NCI-H2227 (cell line): ENCODE results near the gene TAF8.

Experiments
- DNase-seq: peaks from one replicate; lab custom pipeline; 2025; ENCODE audit not compliant: unreplicated experiment; lab: John Stamatoyannopoulos, UW

TAF8 gene

DNA sequence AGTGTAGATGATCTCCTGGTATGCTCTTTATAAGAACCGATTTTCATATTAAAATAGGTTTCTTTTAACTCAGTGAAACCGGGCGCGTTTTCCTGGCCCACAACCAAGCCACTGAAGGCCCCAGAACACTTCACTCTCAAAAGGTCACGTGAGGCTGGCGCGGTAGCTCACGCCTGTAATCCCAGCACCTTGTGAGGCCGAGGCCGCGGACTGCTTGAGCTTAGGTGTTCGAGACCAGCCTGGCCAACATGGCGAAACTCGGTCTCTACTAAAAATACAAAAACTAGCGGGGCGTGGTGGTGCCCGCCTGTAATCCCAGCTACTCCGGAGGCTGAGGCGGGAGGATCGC lies 402 bp upstream of the TAF8 start:
- DNase-seq = peak; percentile 32

DNA sequence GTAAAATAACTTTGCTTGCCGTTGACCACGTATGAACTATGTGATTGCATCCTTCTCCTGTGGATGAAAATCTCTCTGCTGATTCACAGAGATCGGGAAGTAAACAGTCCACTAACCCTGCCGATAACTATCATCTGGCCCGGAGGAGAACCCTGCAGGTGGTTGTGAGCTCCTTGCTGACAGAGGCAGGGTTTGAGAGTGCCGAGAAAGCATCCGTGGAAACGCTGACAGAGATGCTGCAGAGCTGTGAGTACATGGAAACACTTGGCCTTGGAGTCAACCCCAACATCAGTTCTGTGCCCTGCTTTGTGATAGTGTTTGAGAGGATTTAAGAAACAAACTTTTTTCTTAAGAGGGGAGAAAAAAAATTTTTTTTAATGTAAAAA lies 937 bp downstream of the TAF8 start:
- no peak for DNase-seq

DNA sequence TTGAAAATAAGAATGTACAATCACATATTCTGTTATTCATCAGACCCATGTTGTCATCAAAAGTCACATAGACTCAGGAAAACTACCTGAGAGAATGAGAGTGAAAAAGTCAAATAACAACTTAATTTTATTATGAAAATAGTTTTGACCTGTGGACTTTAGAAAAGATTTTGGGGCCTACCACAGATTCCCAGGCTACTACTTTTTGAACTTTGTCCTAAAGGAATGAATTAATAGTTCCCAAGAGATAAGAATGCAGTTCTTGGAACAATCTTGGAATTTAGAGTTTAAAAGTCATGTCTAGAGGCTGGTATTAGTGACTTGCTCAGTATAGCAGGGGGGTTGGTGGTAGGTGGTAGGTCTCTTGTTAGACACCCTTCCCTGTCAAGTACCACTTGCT lies 3.3 kb downstream of the TAF8 start:
- no peak for DNase-seq

DNA sequence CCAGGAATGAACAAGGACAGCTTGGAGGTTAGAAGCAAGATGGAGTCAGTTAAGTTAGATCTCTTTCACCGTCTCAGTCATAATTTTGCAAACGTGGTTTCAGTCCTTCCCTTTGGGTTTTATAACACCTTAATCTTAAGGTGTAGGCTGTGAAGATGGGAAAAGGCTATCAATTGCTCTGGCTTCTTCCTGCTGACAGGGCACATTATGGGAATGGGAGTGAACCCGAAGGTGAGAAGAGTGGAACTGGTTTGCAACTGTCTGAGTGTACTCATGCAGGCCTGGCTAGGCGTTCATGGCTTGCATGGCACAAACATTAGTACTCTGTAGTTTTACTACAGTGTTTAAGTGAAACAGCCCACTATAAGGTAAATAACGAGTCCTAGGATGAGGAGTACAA lies 9.4 kb downstream of the TAF8 start:
- no peak for DNase-seq

DNA sequence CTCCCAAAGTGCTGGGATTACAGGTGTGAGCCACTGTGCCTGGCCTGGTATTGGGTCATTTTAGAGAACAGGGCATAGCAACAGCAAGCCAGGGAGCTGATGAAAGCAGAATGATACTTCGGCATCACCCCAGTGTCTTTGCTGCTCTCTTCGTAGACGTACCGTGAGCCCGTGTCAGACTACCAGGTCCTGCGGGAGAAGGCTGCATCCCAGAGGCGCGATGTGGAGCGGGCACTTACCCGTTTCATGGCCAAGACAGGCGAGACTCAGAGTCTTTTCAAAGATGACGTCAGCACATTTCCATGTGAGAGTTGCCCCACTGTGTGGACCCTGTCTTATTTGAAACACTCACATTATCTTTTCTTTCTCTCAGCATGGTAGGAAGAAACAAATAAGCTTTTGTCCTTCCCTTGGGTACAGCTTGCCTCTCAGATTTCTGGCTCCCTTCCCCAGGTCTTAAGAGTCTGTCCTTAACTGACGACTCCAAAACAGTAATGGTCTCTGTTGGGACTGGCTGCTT lies 15.9 kb downstream of the TAF8 start:
- no peak for DNase-seq

DNA sequence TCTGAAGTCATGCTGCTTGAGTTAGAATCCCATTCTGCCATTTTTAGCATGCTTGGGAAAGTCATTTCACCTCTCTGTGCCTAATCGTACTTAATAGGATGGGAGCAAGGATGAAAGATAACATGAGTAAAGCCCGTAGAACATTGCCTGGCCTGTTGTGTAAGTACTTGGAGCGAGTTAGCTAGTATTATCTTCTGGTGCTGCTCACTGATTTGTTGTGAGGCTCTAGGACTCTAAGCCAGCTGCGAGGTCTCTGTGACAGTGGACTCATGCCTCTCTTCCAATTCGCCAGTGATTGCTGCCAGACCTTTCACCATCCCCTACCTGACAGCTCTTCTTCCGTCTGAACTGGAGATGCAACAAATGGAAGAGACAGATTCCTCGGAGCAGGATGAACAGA lies 17.8 kb downstream of the TAF8 start:
- no peak for DNase-seq

DNA sequence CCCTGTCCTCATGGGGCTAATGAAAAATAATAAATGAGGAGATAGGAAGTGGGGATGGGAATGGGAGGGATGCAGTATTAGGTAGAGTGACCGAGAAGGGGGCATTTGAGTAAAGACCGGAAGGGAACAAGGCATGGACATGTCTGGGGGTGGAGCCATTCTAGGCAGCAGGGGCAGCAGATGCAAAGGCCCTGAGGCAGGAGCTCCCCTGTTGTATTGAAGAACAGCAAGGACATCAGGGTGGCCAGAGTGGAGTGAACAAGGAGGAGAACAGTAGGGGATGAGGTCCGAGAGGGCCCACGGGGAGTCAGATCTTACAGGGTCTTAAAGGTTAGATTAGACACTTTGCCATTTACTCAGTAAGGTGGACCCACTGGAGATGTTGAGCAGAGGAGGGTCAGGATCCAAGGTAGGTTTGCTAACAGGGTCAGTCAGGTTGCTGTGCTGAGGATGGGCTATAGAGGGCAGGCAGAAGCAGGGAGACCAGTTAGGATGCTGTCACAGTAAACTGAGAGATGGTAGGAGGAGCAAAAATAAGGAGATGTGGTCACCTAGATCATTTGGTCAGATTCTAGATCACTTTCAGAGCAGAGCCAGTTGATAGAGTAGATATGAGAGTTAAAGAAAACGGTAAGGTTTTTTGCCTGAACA lies 18.7 kb downstream of the TAF8 start:
- no peak for DNase-seq

DNA sequence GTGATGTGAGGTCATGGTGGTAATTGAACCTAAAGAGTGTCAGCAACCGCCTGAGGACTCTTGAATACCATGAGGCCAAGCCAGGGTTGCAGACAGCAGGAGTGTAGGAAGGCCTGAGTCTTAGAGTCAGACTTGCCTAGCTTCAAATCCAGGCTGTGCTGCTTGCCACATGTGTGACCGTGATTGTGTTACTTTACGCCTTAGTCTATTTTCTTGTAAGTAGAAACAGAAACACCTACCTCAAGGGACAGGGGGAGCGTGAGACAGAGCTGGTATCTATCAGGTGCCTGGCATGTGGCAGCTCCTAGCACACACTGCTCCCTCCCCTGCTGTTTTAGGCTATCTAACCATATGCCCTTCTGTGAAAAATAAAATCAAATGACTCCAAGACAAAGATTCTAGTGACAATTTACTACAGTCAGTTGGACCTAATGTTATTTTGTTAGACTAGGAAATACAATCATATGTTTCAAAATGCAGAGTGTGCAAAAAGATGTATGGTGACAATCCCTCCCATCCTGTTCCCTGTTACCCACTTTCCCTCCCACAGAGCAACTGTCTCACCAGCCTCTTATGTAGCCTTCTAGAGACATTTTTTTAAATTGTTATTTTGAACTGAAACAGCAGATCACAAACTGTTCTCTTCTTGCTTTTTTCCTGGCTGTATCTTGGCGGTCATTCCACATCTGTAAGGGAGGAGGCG lies 21.7 kb downstream of the TAF8 start:
- DNase-seq = no peak

DNA sequence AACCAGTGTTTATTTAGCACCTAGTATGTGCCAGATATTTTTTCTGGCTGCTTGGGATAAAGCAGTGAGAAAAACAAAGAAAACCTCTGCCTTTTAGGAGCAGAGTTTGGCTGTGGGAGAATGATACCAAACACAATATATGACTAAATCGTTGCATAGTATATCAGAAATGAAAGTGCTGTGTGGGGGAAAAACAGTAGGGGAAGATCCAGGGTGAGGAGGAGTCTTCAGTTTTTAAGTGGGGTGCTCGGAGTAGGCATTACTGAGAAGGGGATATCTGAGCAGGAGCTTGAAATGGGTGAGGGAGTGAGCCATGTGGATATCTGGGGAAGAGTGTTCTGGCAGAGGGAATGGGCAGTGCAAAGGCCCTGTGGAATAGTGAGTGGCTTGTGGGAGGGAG lies 23.0 kb downstream of the TAF8 start:
- DNase-seq = no peak

DNA sequence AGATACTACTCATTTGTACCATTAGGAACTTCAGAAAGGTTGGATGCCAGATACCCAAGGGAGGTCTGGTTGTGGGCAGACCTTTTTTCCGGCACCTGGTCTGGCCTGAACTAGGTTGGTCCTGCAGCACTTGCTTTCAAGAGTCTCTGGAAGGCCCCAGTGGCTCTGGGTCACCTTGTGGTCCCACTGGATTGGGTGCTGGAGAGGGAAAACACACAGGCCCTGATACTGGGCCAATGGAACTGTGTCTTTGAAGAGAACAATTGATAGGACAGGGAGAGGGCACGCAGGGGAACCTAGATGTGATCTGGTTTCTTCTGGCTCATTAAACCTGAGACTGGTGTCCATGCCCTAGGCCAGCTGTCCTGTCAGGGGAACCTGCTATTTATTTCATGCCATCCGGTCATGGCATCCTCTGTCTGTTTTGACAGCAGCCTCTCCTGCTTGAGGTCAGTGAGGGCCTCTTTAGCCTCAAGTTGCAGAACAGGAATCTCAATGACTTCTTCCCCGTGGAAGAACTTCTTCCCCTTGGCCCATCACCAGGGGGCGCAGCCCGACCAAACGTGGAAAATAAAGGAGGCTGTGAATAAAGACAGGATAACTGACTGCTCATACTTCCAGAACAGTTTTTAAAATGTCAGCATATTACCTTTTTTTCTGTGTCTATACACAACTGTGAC lies 25.0 kb downstream of the TAF8 start:
- peak; percentile 71 for DNase-seq

DNA sequence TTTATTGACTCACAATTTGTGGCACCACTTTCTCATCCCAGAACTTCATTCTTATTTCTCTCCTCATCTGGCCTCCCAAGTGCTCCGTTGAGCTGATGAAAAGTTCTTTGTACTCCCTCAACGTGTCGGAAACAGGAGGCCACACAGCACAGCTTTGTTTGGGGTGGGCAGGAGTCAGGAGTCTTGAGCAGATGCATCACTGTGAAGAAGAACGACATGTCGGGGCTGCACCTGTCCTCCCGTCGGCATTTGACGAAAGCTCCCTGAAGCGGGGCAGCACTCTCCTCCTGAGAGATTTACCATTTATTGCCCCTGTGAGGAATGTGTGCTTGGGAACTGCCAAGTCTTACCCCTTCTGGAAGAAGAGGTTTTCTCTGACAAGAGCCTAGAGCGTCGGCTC lies 28.1 kb downstream of the TAF8 start:
- no peak for DNase-seq

DNA sequence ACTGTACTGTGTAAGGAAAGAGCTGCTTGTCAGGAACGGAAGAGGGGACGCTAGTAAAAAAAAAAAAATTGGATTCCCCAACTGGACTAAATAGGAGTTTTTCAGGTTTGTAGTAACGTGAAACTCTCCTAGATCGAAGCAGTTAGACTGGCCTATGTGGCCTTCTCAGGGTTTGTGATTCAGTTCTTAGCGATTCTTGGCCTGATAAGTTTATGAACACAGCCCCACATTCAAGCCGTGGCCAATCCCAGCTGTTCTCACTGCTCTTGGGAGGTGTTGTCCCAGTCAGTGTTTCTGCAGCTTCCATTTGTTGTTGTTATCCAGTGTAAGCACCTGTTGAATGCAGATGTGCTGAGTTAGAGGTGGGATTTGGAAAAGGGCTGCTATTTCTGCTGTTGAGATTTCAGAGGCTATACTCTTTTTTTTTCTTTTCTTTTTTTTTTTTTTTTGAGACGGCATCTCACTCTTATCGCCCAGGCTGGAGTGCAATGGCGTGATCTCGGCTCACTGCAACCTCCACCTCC lies 29.7 kb downstream of the TAF8 start:
- no peak for DNase-seq

DNA sequence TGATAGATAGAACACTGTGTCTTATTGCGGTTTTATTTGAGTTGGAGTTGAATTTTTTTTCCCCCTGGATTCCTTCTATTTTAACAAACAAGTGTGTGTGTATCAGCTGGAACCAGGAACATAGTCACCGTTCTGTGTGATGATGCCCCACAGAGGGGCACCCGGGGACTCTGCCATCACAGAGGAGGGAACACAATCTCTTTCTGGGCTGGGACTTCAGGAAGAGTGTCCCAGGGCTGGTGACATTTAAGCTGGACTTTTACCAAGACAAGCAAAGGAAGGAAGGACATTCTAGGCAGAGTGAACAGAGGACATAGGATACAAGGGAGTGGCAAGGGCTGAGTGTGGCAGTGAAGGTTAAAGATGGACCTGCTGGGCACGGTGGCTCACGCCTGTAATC lies 33.2 kb downstream of the TAF8 start:
- DNase-seq = no peak

DNA sequence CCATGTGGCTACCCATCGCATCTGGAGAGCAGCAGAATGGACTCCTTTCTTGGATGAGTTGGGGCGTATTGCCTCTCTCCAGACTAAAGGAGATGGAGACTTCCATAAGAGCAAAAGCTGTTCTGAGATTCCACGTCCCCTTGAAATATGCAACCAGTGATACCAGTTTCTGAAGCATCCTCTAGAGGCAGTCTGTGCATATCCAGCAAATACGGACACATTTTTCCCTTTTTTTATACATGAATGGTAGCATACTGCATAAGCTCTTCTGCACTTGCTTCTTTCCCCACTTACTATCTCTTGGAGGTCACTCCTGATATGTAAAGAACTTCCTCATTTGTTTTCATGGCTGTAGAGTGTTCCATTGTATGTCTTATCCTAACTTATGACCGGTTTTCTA lies 34.6 kb downstream of the TAF8 start:
- no peak for DNase-seq

DNA sequence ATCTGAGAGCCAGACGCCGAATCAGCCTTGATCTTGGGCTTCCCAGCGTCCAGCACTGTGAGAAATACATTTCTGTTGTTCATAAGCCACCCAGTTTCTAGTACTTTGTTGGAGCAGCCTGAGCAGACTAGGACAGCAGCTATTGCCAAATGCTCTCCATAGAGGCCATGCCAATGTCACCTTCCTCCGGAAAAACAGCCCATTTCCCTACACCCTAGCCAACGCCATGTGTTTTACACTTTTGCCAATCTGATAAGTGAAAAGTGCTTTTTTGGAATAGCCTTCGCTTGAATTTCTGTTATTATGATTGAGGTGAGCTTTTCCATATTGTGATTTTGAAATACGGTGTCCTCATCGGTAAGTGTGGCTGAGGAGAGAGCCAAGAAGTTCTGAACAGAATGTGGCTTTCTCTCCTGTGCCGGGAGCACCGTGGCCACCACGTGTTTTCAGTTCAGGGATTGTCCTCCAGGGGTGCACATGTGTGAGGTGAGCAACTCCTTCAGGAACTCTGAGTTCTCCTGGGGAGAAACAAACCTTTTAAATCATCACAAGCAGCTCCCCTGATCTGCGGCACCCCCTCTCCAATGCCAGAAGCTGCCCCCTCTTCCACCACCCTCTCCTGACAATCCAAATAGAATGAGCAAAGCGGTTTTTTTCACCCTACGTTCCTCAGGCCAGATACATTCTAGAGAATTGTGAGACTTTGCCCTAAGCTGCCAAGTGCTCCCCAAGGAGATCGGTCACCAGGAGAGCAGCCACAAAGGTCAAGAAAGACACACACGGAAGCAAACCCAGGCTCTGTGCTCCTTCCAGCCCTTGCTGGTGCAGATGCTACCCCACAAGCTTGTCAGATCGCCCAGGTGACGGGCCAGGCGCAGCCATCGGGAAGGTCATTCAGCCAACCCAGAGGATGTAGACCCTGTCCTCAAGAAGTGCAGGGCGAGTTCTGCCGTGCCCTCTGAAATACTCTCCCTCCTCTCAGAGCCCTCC lies 36.0 kb downstream of the TAF8 start:
- DNase-seq = no peak

DNA sequence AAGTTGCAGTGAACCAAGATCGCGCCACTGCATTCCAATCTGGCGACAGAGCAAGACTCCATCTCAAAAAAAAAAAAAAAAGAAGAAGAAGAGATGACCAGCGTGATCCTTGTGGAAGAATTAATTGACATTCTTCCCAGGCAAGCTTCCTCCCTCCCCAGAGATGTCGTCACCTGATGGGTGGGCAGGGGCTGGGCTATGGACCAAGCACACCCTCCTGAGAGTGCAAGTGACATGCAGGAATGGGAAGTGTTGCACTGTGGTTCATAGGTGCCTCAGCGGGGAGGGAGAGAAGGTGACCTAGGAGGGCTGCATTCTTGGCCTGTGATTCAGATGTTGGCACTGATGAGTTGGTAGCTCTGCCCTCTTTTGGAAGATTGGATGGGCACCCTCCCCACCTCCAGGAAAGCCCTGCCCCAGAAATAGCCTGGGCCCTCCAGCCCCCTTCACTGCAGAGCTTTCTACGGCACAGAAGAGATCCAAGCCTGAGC lies 37.8 kb downstream of the TAF8 start:
- DNase-seq = no peak

DNA sequence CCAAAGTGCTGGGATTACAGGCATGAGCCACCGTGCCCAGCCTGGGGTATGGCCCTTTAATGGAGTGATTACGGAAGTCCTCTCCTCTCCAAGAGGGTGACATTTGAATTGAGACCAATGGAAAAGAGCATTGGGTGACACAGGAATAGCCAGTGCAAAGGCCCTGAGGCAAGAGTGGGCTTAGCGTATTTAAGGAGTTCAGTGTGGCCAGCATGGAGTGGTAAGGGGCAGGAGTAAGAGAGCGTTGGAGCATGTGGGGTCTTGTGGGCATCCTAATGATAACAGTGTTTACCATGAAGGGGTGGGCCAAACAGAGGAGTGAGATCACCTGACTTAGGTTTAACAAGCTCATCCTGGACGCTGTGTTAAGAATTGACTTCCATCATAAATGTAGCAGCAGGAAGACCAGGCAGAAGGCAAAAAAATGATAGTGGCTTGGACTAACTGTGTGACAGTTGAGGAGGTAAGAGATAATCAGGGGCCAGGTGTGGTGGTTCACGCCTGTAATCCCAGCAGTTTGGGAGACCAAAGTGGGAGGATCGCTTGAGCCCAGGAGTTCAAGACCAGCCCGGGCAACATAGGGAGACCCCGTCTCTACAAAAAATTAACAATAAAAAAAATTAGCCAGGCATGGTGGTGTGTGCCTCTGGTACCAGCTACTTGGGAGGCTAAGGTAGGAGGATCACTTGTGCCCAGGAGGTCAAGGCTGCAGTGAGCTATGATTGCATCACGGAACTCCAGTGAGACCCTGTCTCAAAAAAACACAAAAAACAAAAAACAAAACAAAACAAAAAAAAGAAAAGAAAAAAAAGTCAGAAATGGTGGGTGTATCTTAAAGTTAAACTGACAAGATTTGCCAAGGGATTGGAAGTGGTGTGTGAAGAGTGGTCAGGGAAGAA lies 40.7 kb downstream of the TAF8 start:
- DNase-seq = no peak

DNA sequence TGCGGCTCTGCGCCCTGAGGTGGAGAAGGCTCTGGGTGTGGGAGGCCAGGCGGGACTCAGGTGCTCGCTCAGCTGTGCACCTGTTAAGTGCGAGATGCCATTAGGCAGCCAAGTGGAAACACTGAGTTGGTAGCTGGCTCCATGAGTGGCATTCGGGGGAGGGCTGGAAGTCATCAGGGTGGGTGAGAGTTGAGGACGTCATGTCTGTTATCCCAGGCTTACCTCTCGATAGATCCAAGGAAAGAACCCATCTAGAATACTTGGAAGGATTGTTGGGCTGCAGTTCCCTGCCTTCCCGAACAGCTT lies 41.3 kb downstream of the TAF8 start:
- DNase-seq = no peak

DNA sequence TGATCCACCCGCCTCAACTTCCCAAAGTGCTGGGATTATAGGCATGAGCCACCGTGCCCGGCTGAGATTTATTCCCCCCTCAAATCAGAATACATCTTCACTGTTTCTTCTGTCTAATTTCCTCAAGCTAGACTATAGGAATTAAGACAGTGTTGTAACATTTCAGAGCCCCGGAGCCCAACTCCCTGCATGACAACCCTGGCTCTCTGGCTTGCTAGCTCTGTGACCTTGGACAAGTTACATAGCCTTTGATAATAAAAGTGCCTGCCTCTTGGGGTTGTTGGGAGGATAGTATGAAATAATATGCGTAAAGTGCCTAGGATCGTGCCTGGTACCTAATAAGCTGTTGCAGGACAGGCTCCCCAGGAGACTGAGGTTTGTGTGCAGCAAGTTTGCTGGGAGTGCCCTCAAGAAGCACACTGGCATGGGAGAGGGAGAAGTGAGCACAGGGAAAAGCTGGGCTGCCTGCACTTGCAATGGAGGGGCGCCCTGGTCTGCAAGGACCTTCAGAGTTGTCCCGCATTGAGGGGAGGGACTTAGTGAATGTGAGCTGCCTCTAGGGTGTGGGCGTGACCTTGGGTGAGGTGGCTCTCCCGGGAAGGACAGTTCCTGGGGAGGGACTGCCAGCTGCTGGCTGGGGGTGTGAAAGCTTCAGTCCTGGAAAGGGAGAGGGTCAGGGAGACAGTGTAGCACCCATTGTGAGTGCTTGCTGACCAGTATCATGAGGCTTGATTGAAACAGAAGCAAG lies 43.4 kb downstream of the TAF8 start:
- DNase-seq = no peak
